Naive B cell (primary cell): ENCODE measurements around the gene TDRD1. TPM values are rescaled to one million over a fixed set of nuclear protein-coding genes. Genes with fewer than 3 reads are reported as not detected.

Experiments used
- ATAC-seq, 2 donors: fragments of 150-1000 bp; cut with Tn5 transposase; 2 replicates each; pipeline ENCODE4 v1.10.0; 2021; ENCODE audit warnings: low read depth in 2 of 2, mild to moderate bottlenecking in 2 of 2, moderate library complexity in 2 of 2
- DNase-seq: peaks from one replicate; pipeline ENCODE4 v3.0.0; 2022
- H3K27ac Mint-ChIP-seq, 6 donors: one replicate each; pipeline ENCODE4 v1.8.0; 2020 to 2022; ENCODE audit warnings: mild to moderate bottlenecking in 6 of 6, mixed read lengths in 6 of 6, moderate library complexity in 5 of 6, inconsistent platforms in 2 of 6
- H3K27me3 Mint-ChIP-seq, 3 donors: one replicate each; pipeline ENCODE4 v1.8.0; 2021 to 2022; ENCODE audit warnings: mixed read lengths in 3 of 3, mild to moderate bottlenecking in 1 of 3
- H3K36me3 Mint-ChIP-seq, 2 donors: one replicate each; pipeline ENCODE4 v1.8.0; 2020 to 2022; ENCODE audit warnings: mixed read lengths in 2 of 2, inconsistent platforms in 1 of 2, mild to moderate bottlenecking in 1 of 2
- H3K4me1 Mint-ChIP-seq, 3 donors: one replicate each; pipeline ENCODE4 v1.8.0; 2020 to 2022; ENCODE audit warnings: mixed read lengths in 3 of 3, inconsistent platforms in 1 of 3, mild to moderate bottlenecking in 1 of 3, moderate library complexity in 1 of 3
- H3K4me3 Mint-ChIP-seq, 8 donors: one replicate each; pipeline ENCODE4 v1.8.0; 2020 to 2022; ENCODE audit warnings: mild to moderate bottlenecking in 8 of 8, mixed read lengths in 8 of 8, moderate library complexity in 8 of 8, inconsistent platforms in 2 of 8
- H3K9me3 Mint-ChIP-seq, 7 donors: one replicate each; pipeline ENCODE4 v1.8.0; 2020 to 2022; ENCODE audit warnings: mixed read lengths in 7 of 7, mild to moderate bottlenecking in 5 of 7, inconsistent platforms in 2 of 7, moderate library complexity in 1 of 7
- polyA plus RNA-seq, 6 donors: library from polyadenylated mRNA; unstranded; fragments of 300-500 nt; fragmentation: Illumina TruSeq; gene quantifications; one replicate each; pipeline ENCODE4 v1.2.3, GENCODE V29; 2021; ENCODE audit warnings: low read depth in 6 of 6

Gene TDRD1
- polyA plus RNA-seq, 6 donors from 2014 or later, result 0.75 TPM; not detected in 5

DNA sequence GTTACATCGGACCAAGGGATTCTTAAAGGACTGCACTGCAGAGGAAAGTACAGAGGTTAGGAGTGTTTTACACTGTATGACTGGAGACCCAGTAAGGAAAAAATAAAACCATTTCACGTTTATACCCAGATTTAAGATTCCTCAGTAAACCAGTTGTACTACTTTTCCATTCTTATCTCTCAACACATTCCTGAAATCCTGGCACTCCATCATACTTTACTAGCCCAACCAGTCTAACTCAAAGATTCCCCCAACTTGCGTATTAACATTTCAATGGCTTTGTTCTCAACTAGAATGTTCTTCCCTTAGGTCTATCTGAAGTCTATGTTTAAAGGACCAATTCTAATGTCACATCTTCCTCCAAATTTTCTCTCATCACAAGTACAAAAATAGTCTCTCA, 13.1 kb upstream of the TDRD1 start:
- peaks cover 0 to 7% (median 4%) of the 10 kb centered on the region in 7 donors for H3K9me3 Mint-ChIP-seq
- H3K4me1 Mint-ChIP-seq, result peaks cover 15 to 41% (median 30%) of the 10 kb centered on the region in 3 donors
- peaks cover 25 to 36% of the 10 kb centered on the region in 2 donors for H3K36me3 Mint-ChIP-seq
- no peaks in the 10 kb centered on the region for H3K27me3 Mint-ChIP-seq
- H3K27ac Mint-ChIP-seq, result no peak overlapping the region
- no peak for ATAC-seq
- no peak for DNase-seq
- no peak overlapping the region for H3K4me3 Mint-ChIP-seq

DNA sequence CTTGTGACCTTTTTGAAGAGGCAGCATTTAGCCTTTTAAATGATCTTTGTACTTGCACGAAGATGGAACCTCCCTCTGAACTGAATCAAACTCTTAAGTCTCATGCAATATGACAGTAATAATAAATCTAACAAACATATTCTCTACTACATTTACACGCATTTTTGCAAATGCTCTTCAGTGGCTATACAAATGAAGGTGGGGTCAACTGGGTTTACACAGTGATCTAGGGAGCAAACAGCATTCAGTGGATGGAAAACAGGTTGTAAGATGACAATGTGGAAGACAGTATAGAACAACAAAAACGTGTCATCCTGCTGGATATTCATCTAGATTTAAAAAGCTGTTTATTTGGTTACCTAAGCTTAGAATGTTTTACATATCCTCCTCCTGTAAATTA, 12.7 kb upstream of the TDRD1 start:
- peaks cover 0 to 7% (median 4%) of the 10 kb centered on the region in 7 donors for H3K9me3 Mint-ChIP-seq
- H3K4me1 Mint-ChIP-seq, result peaks cover 15 to 36% (median 28%) of the 10 kb centered on the region in 3 donors
- DNase-seq (no peak), ATAC-seq (no peak)
- no peak overlapping the region for H3K27ac Mint-ChIP-seq
- no peaks in the 10 kb centered on the region for H3K27me3 Mint-ChIP-seq
- peaks cover 25 to 36% of the 10 kb centered on the region in 2 donors for H3K36me3 Mint-ChIP-seq
- H3K4me3 Mint-ChIP-seq, result no peak overlapping the region

GRCh38 chr10:114167985-114168384, 11.2 kb upstream of the TDRD1 start:
- Mint-ChIP-seq H3K9me3 (peaks cover 0 to 7% (median 4%) of the 10 kb centered on the region in 7 donors), H3K36me3 (peaks cover 20 to 25% of the 10 kb centered on the region in 2 donors), H3K4me1 (peaks cover 24 to 39% (median 34%) of the 10 kb centered on the region in 3 donors), H3K4me3 (no peak overlapping the region), H3K27me3 (no peaks in the 10 kb centered on the region), H3K27ac (peak overlapping the region in 2 of 6 donors; percentile 35 to 65)
- DNase-seq (no peak), ATAC-seq (no peak)

GRCh38 chr10:114168450-114169009, 10.6 kb upstream of the TDRD1 start:
- Mint-ChIP-seq H3K36me3 (peaks cover 14 to 21% of the 10 kb centered on the region in 2 donors), H3K9me3 (peaks cover 0 to 7% (median 4%) of the 10 kb centered on the region in 7 donors), H3K27ac (peak overlapping the region in 4 of 6 donors; percentile 13 to 77 (median 50)), H3K27me3 (no peaks in the 10 kb centered on the region), H3K4me1 (peaks cover 24 to 37% (median 34%) of the 10 kb centered on the region in 3 donors), H3K4me3 (peak overlapping the region in 2 of 8 donors; percentile 17 to 65)
- ATAC-seq (no peak), DNase-seq (no peak)

DNA sequence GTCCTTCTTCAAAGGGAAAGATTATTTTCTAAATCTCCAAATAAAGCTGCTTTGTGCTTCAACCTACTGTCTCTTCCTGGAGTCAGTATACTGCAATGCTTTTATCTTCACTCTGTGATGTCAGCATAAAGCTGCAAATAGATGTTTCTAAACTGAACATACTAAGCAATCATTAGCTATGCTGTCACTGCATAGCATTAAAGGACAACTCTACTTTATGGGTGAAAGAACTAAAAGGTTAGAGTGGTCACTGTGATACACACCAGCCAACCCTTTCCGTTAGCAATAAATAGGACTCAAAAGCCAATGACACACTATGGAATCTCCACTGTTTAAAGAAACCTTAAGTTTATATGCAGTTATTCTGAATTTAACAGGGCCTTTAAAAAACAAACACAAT, 6.9 kb upstream of the TDRD1 start:
- Mint-ChIP-seq H3K36me3 (peaks cover 6 to 10% of the 10 kb centered on the region in 2 donors), H3K27ac (peak overlapping the region in 3 of 6 donors; percentile 32 to 99 (median 94)), H3K4me1 (peaks cover 30 to 35% (median 33%) of the 10 kb centered on the region in 3 donors), H3K9me3 (peaks cover 0 to 7% (median 4%) of the 10 kb centered on the region in 7 donors), H3K27me3 (no peaks in the 10 kb centered on the region), H3K4me3 (peak overlapping the region; percentile 45 to 100 (median 99))
- no peak for ATAC-seq
- DNase-seq, result no peak

GRCh38 chr10:114172776-114173602, 6.2 kb upstream of the TDRD1 start:
- Mint-ChIP-seq H3K4me3 (peak overlapping the region; percentile 95 to 100 (median 99)), H3K36me3 (peaks cover 6 to 7% of the 10 kb centered on the region in 2 donors), H3K27me3 (no peaks in the 10 kb centered on the region), H3K9me3 (peaks cover 0 to 7% (median 4%) of the 10 kb centered on the region in 7 donors), H3K4me1 (peaks cover 29 to 32% (median 30%) of the 10 kb centered on the region in 3 donors), H3K27ac (peak overlapping the region; percentile 94 to 99 (median 98))
- DNase-seq (no peak), ATAC-seq (no peak)

GRCh38 chr10:114173603-114173920, 5.6 kb upstream of the TDRD1 start:
- H3K27ac Mint-ChIP-seq, result peak overlapping the region; percentile 94 to 99 (median 98)
- H3K9me3 Mint-ChIP-seq, result peaks cover 0 to 4% (median 3%) of the 10 kb centered on the region in 7 donors
- DNase-seq, result no peak
- peaks cover 26 to 27% (median 26%) of the 10 kb centered on the region in 3 donors for H3K4me1 Mint-ChIP-seq
- ATAC-seq, result no peak
- H3K36me3 Mint-ChIP-seq, result peaks cover 2 to 3% of the 10 kb centered on the region in 2 donors
- peak overlapping the region; percentile 95 to 100 (median 99) for H3K4me3 Mint-ChIP-seq
- no peaks in the 10 kb centered on the region for H3K27me3 Mint-ChIP-seq

DNA sequence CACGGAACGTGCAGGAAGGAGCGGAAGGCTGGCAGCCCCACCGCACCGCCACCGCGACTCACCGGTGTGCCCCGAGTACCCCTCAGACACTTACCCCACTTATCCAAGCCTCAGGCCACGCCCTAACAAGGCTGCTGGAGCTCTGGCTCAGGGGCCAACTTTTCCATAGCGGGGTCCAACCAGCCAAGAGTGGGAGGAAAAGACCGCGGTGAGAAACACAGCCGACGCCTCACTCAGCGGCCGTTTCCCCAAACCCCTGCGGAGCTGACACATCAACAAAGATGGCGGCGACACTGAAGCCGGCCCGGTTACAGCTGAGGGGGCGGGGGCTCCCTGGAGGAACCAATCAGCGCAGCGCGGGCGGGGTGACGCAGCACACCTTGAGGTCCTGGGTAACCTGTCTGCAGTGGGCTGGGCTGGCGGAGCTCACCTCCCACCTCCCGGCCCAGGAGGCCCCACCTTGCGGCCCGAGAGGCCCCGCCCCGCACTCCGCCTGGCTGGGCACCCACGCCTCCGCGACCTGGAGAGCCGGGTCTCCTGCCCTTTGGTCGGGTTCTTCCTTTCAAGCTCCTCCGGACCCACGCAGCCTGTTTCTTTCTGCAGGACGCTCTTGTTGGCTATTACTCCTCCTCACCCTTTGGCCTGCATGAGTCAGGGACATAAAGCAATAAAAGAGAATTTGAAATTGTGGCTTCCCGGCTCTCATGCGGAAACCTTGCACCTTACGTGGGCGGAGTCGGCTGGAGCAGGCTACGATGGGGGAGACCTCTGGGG, 5.0 kb upstream of the TDRD1 start, which contains the start of gene CCDC186:
CCDC186 (minus strand) TSS at position 283 of the 774 bp plus-strand sequence. CDS start 10,935 bp downstream, outside the sequence.
- no peaks in the 10 kb centered on the region for H3K36me3 Mint-ChIP-seq
- peak within 1 kb of the TSS; percentile 95 to 100 (median 99) for H3K4me3 Mint-ChIP-seq
- ATAC-seq, result peak; percentile 95
- no peaks in the 10 kb centered on the region for H3K9me3 Mint-ChIP-seq
- peak within 1 kb of the TSS; percentile 94 to 99 (median 98) for H3K27ac Mint-ChIP-seq
- H3K27me3 Mint-ChIP-seq, result peaks cover 0 to 4% (median 0%) of the 10 kb centered on the region in 3 donors
- peak; percentile 99 for DNase-seq
- peaks cover 24 to 25% (median 24%) of the 10 kb centered on the region in 3 donors for H3K4me1 Mint-ChIP-seq

- ATAC-seq, result no peak
- peak overlapping the region; percentile 83 to 99 (median 97) for H3K27ac Mint-ChIP-seq
- DNase-seq, result no peak
- H3K9me3 Mint-ChIP-seq, result no peaks in the 10 kb centered on the region
- no peaks in the 10 kb centered on the region for H3K36me3 Mint-ChIP-seq
- H3K4me1 Mint-ChIP-seq, result peaks cover 23 to 25% (median 24%) of the 10 kb centered on the region in 3 donors
- H3K27me3 Mint-ChIP-seq, result peaks cover 0 to 7% (median 0%) of the 10 kb centered on the region in 3 donors
- H3K4me3 Mint-ChIP-seq, result peak overlapping the region; percentile 95 to 100 (median 99)
Observed at GRCh38 chr10:114174695-114175188, 4.4 kb upstream of the TDRD1 start.

DNA sequence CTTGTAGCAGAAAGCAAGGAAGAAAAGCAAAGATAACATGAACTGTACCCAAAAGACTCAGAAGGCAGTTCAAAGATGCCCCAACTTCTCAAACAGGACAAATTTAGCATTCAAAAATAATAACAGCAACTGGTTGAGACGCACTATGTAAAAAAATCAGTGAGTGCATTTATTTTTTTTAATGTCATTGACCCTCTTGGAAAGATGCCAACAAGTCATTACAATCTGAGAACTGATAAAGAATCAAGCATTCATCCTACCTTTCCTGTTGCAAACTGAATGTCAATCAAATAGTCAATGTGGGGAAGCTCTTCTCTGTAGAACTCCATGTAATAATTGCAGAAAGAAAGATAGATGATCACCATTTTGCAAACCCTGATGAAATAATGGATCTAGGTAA, 3.5 kb upstream of the TDRD1 start:
- Mint-ChIP-seq H3K4me1 (peaks cover 22 to 25% (median 24%) of the 10 kb centered on the region in 3 donors), H3K27ac (peak overlapping the region in 1 of 6 donors; percentile 27), H3K36me3 (no peaks in the 10 kb centered on the region), H3K27me3 (peaks cover 0 to 7% (median 0%) of the 10 kb centered on the region in 3 donors), H3K9me3 (no peaks in the 10 kb centered on the region), H3K4me3 (peak overlapping the region in 4 of 8 donors; percentile 35 to 39 (median 35))
- DNase-seq (no peak), ATAC-seq (no peak)

- no peaks in the 10 kb centered on the region for H3K36me3 Mint-ChIP-seq
- no peaks in the 10 kb centered on the region for H3K9me3 Mint-ChIP-seq
- DNase-seq (no peak), ATAC-seq (no peak)
- no peak overlapping the region for H3K27ac Mint-ChIP-seq
- H3K27me3 Mint-ChIP-seq, result peaks cover 0 to 7% (median 0%) of the 10 kb centered on the region in 3 donors
- H3K4me3 Mint-ChIP-seq, result peak overlapping the region in 1 of 8 donors; percentile 54
- H3K4me1 Mint-ChIP-seq, result peaks cover 22 to 25% (median 24%) of the 10 kb centered on the region in 3 donors
Observed at GRCh38 chr10:114176511-114176910, 2.6 kb upstream of the TDRD1 start.

DNA sequence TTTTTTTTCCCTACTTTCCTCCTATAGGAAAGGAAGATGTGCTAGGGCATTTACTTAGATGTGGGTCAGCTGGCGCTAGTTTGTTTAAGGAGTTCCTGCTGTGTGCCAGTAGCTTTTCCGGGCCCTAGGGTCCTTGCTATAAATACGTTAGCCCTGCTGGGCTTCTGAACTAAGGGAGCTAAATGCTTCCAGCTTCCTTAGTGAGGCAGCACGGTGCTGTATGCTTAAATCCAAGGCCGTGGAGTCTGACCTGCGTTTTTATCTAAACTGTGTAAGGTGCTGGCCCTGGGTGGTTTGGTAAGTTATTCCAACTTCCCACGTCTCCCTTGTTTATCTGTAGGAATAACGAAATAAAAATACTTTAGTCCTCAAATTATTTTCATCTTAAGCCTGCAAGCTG, 594 bp downstream of the TDRD1 start:
- Mint-ChIP-seq H3K9me3 (no peaks in the 10 kb centered on the region), H3K27me3 (peaks cover 0 to 7% (median 0%) of the 10 kb centered on the region in 3 donors), H3K4me3 (peak overlapping the region in 1 of 8 donors; percentile 66), H3K4me1 (peaks cover 2 to 3% (median 3%) of the 10 kb centered on the region in 3 donors), H3K27ac (peak overlapping the region in 1 of 6 donors; percentile 61), H3K36me3 (no peaks in the 10 kb centered on the region)
- no peak for ATAC-seq
- DNase-seq, result no peak

DNA sequence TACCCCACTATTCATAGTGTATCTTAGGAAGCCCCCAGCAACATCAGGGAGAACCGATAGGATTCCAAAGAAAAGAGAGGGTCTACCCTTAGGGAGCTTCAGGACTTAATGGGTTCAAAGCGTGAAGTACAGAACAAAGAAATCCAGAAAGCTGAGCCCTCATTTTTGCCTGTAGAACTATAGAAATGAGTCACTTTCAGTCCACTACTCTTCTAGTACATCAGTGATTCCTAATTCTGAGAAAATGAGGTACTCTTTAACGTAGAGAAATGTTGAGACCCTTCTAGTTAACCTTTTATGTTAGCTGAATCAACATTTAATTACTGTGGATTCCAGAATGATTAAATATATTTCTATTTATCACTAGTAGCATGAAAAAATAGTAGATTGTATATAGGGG, 1.8 kb downstream of the TDRD1 start:
- H3K4me3 Mint-ChIP-seq, result no peak overlapping the region
- H3K9me3 Mint-ChIP-seq, result no peaks in the 10 kb centered on the region
- H3K27ac Mint-ChIP-seq, result no peak overlapping the region
- ATAC-seq, result no peak
- no peak for DNase-seq
- H3K27me3 Mint-ChIP-seq, result peaks cover 0 to 7% (median 0%) of the 10 kb centered on the region in 3 donors
- no peaks in the 10 kb centered on the region for H3K4me1 Mint-ChIP-seq
- H3K36me3 Mint-ChIP-seq, result no peaks in the 10 kb centered on the region
